ENCODE results near the gene MRM3. TPM values are rescaled to one million over a fixed set of nuclear protein-coding genes. Genes with fewer than 3 reads are reported as not detected.

MRM3 gene
- total and polyA plus RNA-seq, 2 donors (not counting 1 experiment from before 2014, with no cell fraction given), result 11.6 to 20.9 TPM

DNA sequence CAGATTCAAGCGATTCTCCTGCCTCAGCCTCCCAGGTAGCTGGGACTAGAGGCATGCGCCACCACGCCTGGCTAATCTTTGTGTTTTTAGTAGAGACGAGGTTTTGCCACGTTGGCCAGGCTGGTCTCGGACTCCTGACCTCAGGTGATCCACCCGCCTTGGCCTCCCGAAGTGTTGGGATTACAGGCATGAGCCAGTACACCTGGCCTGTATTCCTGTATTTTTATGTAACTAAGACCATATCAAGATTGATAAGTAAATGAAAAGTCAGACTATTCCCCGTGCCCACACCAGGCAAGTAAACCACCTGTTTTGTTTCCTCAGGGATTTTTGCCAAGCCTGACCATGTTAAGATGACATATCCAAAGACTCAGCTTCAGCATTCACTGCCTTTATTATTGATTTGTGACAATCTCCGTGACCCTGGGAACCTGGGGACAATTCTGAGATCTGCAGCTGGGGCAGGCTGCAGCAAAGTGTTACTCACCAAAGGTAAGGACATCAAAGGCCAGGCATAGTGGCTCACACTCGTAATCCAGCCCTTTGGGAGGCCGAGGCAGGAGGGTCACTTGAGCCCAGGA is 5.6 kb downstream of the MRM3 start:
- Mint-ChIP-seq H3K4me1 (peaks cover 13% of the 10 kb centered on the region), H3K27me3 (no peaks in the 10 kb centered on the region), H3K9me3 (ENCODE audit: insufficient read depth) (no peaks in the 10 kb centered on the region), H3K27ac (no peak overlapping the region), H3K4me3 (no peak overlapping the region)
- POLR2A ChIA-PET, result no interaction called here
- H3K9me3 ChIP-seq (ENCODE audit: control extremely low read depth in 1 of 3, control insufficient read depth in 2 of 3, insufficient read depth in 1 of 3, low read length in 2 of 3), result no peaks in the 10 kb centered on the region
- H3K4me3 ChIP-seq (ENCODE audit: control extremely low read depth in 1 of 5, extremely low read depth in 1 of 5, insufficient read depth in 1 of 5, low read depth in 2 of 5, low read length in 4 of 5), result no peak overlapping the region
- WGBS (ENCODE audit: insufficient coverage), result 97% methylated on average over 8 of the region's 12 CpGs
- peaks cover 27% of the 10 kb centered on the region for H3K79me2 ChIP-seq (ENCODE audit: control insufficient read depth, insufficient read depth, low read length)
- peaks cover 7% of the 10 kb centered on the region in 2 donors for H3K4me1 ChIP-seq (ENCODE audit: control insufficient read depth in 2 of 2, insufficient read depth in 2 of 2, low read length in 2 of 2)
- H2AFZ ChIP-seq (ENCODE audit: insufficient read depth, low read depth, low read length, poor library complexity, severe bottlenecking), result no peak overlapping the region
- peaks cover 5% of the 10 kb centered on the region for H4K20me1 ChIP-seq (ENCODE audit: control insufficient read depth, insufficient read depth, low read length, poor library complexity, severe bottlenecking)
- DNase-seq (no peak), ATAC-seq (ENCODE audit: low read depth) (no peak)
- H3K9ac ChIP-seq (ENCODE audit: low read length), result no peak overlapping the region
- no peak overlapping the region for H3K27ac ChIP-seq (ENCODE audit: low read length in 2 of 2)
- no peaks in the 10 kb centered on the region for H3K27me3 ChIP-seq (replicated peaks in 1 of 4; ENCODE audit: control extremely low read depth in 1 of 4, control insufficient read depth in 3 of 4, insufficient read depth in 4 of 4, low read length in 3 of 4)
- intact Hi-C loops (cut with micrococcal nuclease), result no loop called here
- TF ChIP-seq EZH2 (IDR thresholded peaks at IDR 0.05; ENCODE audit: borderline replicate concordance, insufficient read depth, low read depth, low read length, poor library complexity, severe bottlenecking), result no peak
- no peak for TF ChIP-seq CTCF (IDR thresholded peaks at IDR 0.05)
- CTCF ChIA-PET, result no interaction called here
- peaks cover 7 to 49% of the 10 kb centered on the region in 2 experiments for H3K36me3 ChIP-seq (replicated peaks in 1 of 2; ENCODE audit: control extremely low read depth in 1 of 2, control insufficient read depth in 1 of 2, extremely low read depth in 1 of 2, insufficient read depth in 2 of 2, low read length in 1 of 2)
- H3K4me2 ChIP-seq (replicated peaks; ENCODE audit: low read depth, low read length, poor library complexity, severe bottlenecking), result no peak overlapping the region

DNA sequence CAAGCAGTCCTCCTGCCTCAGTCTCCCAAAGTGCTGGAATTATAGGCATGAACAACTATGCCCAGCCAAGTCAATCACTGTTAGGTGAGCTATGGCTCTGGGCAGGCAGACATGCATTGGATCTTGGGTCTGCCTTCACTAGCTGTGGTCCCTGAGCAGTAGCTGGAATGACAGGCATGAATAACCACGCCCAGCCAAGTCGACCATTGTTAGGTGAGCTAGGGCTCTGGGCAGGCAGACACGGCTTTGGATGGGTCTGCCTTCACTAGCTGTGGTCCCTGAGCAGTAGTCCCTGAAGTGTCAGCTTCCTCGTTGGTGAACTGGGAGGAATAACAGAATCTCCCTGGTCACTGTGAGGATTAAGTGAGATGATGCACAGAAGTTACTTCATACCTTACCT is 6.4 kb downstream of the MRM3 start:
- peaks cover 5% of the 10 kb centered on the region for H4K20me1 ChIP-seq (ENCODE audit: control insufficient read depth, insufficient read depth, low read length, poor library complexity, severe bottlenecking)
- no peak overlapping the region for H3K4me2 ChIP-seq (replicated peaks; ENCODE audit: low read depth, low read length, poor library complexity, severe bottlenecking)
- DNase-seq, result no peak
- no peak for ATAC-seq (ENCODE audit: low read depth)
- Mint-ChIP-seq H3K4me3 (no peak overlapping the region), H3K4me1 (peaks cover 9% of the 10 kb centered on the region), H3K27ac (no peak overlapping the region), H3K9me3 (ENCODE audit: insufficient read depth) (no peaks in the 10 kb centered on the region), H3K27me3 (no peaks in the 10 kb centered on the region)
- intact Hi-C loops (cut with micrococcal nuclease), result no loop called here
- WGBS (ENCODE audit: insufficient coverage), result 98% methylated on average over 4 of the region's 4 CpGs
- no peak overlapping the region for H3K9ac ChIP-seq (ENCODE audit: low read length)
- ChIA-PET POLR2A (no interaction called here), CTCF (no interaction called here)
- no peak overlapping the region for H2AFZ ChIP-seq (ENCODE audit: insufficient read depth, low read depth, low read length, poor library complexity, severe bottlenecking)
- no peaks in the 10 kb centered on the region for H3K4me1 ChIP-seq (ENCODE audit: control insufficient read depth in 2 of 2, insufficient read depth in 2 of 2, low read length in 2 of 2)
- peaks cover 19% of the 10 kb centered on the region for H3K79me2 ChIP-seq (ENCODE audit: control insufficient read depth, insufficient read depth, low read length)
- H3K27ac ChIP-seq (ENCODE audit: low read length in 2 of 2), result no peak overlapping the region
- no peaks in the 10 kb centered on the region for H3K9me3 ChIP-seq (ENCODE audit: control extremely low read depth in 1 of 3, control insufficient read depth in 2 of 3, insufficient read depth in 1 of 3, low read length in 2 of 3)
- H3K27me3 ChIP-seq (replicated peaks in 1 of 4; ENCODE audit: control extremely low read depth in 1 of 4, control insufficient read depth in 3 of 4, insufficient read depth in 4 of 4, low read length in 3 of 4), result no peaks in the 10 kb centered on the region
- no peak for TF ChIP-seq EZH2 (IDR thresholded peaks at IDR 0.05; ENCODE audit: borderline replicate concordance, insufficient read depth, low read depth, low read length, poor library complexity, severe bottlenecking)
- TF ChIP-seq CTCF (IDR thresholded peaks at IDR 0.05), result no peak
- H3K4me3 ChIP-seq (ENCODE audit: control extremely low read depth in 1 of 5, extremely low read depth in 1 of 5, insufficient read depth in 1 of 5, low read depth in 2 of 5, low read length in 4 of 5), result no peak overlapping the region
- peaks cover 7 to 50% of the 10 kb centered on the region in 2 experiments for H3K36me3 ChIP-seq (replicated peaks in 1 of 2; ENCODE audit: control extremely low read depth in 1 of 2, control insufficient read depth in 1 of 2, extremely low read depth in 1 of 2, insufficient read depth in 2 of 2, low read length in 1 of 2)

Data from B cell (primary cell).